ENCODE measurements around the gene TIMM21. TPM values are rescaled to one million over a fixed set of nuclear protein-coding genes. Genes with fewer than 3 reads are reported as not detected.
A peak's percentile ranks its signal among the peaks of the same experiment; 100 is the strongest.

Gene TIMM21
- total RNA-seq, 2 donors from 2014 or later, result 3.9 to 23.1 TPM

DNA sequence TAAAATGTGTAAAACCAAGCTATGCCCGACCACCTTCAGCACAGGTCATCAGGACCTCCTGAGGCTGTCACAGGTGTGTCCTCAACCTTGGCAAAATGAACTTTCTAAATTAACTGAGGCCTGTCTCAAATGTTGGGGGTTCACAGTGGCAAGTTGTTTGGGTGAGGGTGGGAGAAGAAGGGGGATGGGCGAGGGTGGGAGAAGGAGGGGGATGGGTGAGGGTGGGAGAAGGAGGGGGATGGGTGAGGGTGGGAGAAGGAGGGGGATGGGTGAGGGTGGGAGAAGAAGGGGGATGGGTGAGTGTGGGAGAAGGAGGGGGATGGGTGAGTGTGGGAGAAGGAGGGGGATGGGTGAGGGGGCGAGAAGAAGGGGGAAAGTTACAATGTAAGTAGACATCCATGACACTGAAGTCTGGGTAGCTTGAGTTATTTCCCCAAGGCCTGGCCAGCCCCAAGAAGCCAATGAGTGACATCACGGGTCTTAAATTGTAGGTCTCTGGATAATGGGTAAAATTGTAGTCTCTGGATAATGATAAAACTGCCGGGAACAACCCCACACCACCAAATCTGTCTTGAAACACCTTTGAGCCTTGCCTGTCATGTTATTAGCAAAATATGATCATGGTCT lies 56.3 kb downstream of the TIMM21 start:
- Histone ChIP-seq H3K9me3 (no peaks in the 10 kb centered on the region), H3K36me3 (replicated peaks in 1 of 2; ENCODE audit: insufficient read depth in 1 of 2, low read depth in 2 of 2) (no peaks in the 10 kb centered on the region), H3K27ac (no peak overlapping the region), H3K4me3 (no peak overlapping the region), H3K27me3 (no peaks in the 10 kb centered on the region), H3K4me1 (peaks cover 24% of the 10 kb centered on the region)
- WGBS, 2 donors, result 57 to 75% methylated on average over 5 of the region's 5 CpGs
- ATAC-seq (peak; percentile 24), DNase-seq (no peak)
- intact Hi-C loops (cut with DNase I), result no loop called here
- TF ChIP-seq POLR2A (IDR thresholded peaks at IDR 0.05), result no peak
- TF ChIP-seq, protein P1, sequence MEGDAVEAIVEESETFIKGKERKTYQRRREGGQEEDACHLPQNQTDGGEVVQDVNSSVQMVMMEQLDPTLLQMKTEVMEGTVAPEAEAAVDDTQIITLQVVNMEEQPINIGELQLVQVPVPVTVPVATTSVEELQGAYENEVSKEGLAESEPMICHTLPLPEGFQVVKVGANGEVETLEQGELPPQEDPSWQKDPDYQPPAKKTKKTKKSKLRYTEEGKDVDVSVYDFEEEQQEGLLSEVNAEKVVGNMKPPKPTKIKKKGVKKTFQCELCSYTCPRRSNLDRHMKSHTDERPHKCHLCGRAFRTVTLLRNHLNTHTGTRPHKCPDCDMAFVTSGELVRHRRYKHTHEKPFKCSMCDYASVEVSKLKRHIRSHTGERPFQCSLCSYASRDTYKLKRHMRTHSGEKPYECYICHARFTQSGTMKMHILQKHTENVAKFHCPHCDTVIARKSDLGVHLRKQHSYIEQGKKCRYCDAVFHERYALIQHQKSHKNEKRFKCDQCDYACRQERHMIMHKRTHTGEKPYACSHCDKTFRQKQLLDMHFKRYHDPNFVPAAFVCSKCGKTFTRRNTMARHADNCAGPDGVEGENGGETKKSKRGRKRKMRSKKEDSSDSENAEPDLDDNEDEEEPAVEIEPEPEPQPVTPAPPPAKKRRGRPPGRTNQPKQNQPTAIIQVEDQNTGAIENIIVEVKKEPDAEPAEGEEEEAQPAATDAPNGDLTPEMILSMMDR (IDR thresholded peaks at IDR 0.05), result no peak

Other genes with a start within 250 kb of the TIMM21 start
- 1 to 10 TPM; 1.0 to 3.3 TPM for gene FBXO15, start 689 bp upstream of the TIMM21 start, total RNA-seq
- gene CYB5A, start 143.4 kb downstream of the TIMM21 start, total RNA-seq, result 100 to 1,000 TPM; 209 to 264 TPM
- not detected for gene C18orf63, start 167.3 kb downstream of the TIMM21 start, total RNA-seq

Measured in body of pancreas (tissue), 4 donors.